Uterus (tissue), 2 donors: Measurements from ENCODE around the gene LMTK2.

Source experiments
- POLR2A ChIP-seq, 2 donors: fragments of 450-650 bp; IDR thresholded peaks; one replicate each; pipeline ENCODE4 v1.6.1; 2016; ENCODE audit warnings: antibody characterized with exemption in 2 of 2, mild to moderate bottlenecking in 1 of 2, moderate library complexity in 1 of 2
- TF ChIP-seq, protein P1 (sequence below), 4 experiments: fragments of 200-600 bp in 2 of 4; fragments of 450-650 bp in 2 of 4; sonication (generic) in 2 of 4; IDR thresholded peaks; one replicate each; pipeline ENCODE4 v1.5.1; 2016 to 2019; ENCODE audit warnings: antibody characterized with exemption in 4 of 4, mild to moderate bottlenecking in 2 of 4, moderate library complexity in 1 of 4

DNA sequence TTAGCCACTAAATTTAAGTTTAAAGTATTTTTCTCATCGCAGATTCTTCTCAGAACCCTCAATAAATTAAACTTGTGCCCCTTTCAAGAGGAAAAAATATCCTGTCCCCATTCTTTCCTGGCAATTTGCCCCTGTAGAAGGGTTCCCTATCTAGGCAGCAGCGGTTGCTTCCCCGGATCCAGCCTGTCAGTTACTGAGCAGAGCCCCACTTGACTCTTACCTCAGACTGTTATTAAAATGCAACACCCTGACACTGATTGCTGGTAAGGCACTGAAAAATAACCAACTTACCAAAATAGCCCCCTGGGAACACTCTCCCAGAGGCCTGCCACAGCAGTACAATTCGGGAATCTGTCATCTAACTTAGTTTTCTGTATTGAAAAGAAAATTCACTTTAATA, 13.9 kb downstream of the LMTK2 start:
- TF ChIP-seq, protein P1, sequence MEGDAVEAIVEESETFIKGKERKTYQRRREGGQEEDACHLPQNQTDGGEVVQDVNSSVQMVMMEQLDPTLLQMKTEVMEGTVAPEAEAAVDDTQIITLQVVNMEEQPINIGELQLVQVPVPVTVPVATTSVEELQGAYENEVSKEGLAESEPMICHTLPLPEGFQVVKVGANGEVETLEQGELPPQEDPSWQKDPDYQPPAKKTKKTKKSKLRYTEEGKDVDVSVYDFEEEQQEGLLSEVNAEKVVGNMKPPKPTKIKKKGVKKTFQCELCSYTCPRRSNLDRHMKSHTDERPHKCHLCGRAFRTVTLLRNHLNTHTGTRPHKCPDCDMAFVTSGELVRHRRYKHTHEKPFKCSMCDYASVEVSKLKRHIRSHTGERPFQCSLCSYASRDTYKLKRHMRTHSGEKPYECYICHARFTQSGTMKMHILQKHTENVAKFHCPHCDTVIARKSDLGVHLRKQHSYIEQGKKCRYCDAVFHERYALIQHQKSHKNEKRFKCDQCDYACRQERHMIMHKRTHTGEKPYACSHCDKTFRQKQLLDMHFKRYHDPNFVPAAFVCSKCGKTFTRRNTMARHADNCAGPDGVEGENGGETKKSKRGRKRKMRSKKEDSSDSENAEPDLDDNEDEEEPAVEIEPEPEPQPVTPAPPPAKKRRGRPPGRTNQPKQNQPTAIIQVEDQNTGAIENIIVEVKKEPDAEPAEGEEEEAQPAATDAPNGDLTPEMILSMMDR (IDR thresholded peaks at IDR 0.05), result no peak
- TF ChIP-seq POLR2A (IDR thresholded peaks at IDR 0.05), result no peak
